A673 (cell line): Measurements from ENCODE around the gene RPS26.

Source experiments
- EZH2 ChIP-seq: fragments of 200-600 bp; sonication (generic); IDR thresholded peaks from 2 replicates; pipeline ENCODE4 v1.6.1; 2017; ENCODE audit warnings: borderline replicate concordance, low read depth, mild to moderate bottlenecking, mixed read lengths, antibody characterized with exemption, low read length; ENCODE audit not compliant: poor library complexity, severe bottlenecking
- TF ChIP-seq, protein P1 (sequence below): fragments of 300-800, 200-600 bp; sonication (generic); conservative IDR thresholded peaks from 2 replicates; pipeline ENCODE4 v1.5.1; 2017; ENCODE audit warnings: low read depth, mild to moderate bottlenecking, antibody characterized with exemption, low read length, moderate library complexity, mixed read lengths

GRCh38 chr12:55993230-55993853 is 48.4 kb upstream of the RPS26 start:
- TF ChIP-seq, protein P1, sequence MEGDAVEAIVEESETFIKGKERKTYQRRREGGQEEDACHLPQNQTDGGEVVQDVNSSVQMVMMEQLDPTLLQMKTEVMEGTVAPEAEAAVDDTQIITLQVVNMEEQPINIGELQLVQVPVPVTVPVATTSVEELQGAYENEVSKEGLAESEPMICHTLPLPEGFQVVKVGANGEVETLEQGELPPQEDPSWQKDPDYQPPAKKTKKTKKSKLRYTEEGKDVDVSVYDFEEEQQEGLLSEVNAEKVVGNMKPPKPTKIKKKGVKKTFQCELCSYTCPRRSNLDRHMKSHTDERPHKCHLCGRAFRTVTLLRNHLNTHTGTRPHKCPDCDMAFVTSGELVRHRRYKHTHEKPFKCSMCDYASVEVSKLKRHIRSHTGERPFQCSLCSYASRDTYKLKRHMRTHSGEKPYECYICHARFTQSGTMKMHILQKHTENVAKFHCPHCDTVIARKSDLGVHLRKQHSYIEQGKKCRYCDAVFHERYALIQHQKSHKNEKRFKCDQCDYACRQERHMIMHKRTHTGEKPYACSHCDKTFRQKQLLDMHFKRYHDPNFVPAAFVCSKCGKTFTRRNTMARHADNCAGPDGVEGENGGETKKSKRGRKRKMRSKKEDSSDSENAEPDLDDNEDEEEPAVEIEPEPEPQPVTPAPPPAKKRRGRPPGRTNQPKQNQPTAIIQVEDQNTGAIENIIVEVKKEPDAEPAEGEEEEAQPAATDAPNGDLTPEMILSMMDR, result no peak
- no peak for TF ChIP-seq EZH2
